Measurements from ENCODE around the gene HMGCS1. TPM values are rescaled to one million over a fixed set of nuclear protein-coding genes. Genes with fewer than 3 reads are reported as not detected.

Gene HMGCS1
- total RNA-seq, 2 donors from 2014 or later: 6.3 to 17.5 TPM

GRCh38 chr5:43281840-43282658, 31.2 kb downstream of the HMGCS1 start:
- no peaks in the 10 kb centered on the region for H3K9me3 ChIP-seq
- DNase-seq (ENCODE audit: low spot score): no peak
- no peak for TF ChIP-seq CTCF (IDR thresholded peaks at IDR 0.05)
- no peaks in the 10 kb centered on the region for H3K4me1 ChIP-seq
- H3K36me3 ChIP-seq: no peaks in the 10 kb centered on the region
- no peaks in the 10 kb centered on the region for H3K27me3 ChIP-seq
- H3K27ac ChIP-seq: no peak overlapping the region
- no peak overlapping the region for H3K4me3 ChIP-seq

DNA sequence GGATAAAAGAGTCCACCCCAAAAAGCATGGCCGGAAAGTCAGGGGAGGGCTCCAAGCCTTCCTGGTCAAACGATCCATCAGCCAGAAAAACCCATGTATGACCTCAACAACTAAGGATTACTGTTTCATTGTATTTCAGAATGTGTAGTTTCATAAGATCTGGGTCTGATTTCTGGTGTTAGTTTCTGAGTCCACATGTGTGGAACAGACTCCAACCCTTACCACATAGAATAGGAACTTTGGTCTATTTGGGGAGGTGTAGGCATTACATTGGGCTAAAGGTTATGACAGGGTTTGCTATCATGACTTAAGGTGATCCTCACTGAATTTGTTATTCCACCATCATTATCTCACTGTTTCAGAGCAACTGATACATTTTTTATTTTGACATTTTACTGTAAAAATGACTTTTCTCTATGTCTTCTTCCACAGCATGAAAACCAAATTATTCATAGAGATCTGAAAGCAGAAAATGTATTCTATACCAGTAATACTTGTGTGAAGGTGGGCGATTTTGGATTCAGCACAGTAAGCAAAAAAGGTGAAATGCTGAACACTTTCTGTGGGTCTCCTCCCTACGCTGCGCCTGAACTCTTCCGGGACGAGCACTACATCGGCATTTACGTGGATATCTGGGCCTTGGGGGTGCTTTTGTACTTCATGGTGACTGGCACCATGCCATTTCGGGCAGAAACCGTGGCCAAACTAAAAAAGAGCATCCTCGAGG, 33.5 kb downstream of the HMGCS1 start:
- no peaks in the 10 kb centered on the region for H3K36me3 ChIP-seq

DNA sequence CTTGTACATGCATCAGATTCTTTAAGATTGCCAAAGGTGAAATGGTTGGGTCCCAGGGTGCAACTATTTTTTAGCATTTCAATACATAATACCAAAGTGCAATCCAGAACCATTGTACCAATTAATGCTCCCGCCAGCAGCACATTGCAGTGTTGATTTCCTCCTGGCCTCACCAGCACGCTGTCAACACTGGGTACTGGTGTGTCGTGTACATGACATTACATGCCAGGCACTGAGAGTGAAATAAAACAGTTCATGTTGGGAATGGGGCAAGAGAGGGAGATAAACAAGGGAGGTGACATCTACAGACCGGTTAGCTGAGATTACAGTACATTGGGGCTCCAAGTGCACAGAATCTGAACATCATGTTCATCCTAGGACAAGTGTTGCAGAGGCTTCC, 37.8 kb downstream of the HMGCS1 start:
- no peak for TF ChIP-seq CTCF (IDR thresholded peaks at IDR 0.05)
- H3K27me3 ChIP-seq: no peaks in the 10 kb centered on the region
- H3K4me1 ChIP-seq: no peaks in the 10 kb centered on the region
- no peak for DNase-seq (ENCODE audit: low spot score)
- no peaks in the 10 kb centered on the region for H3K36me3 ChIP-seq
- peaks cover 0 to 3% of the 10 kb centered on the region in 2 donors for H3K9me3 ChIP-seq
- H3K27ac ChIP-seq: no peak overlapping the region
- H3K4me3 ChIP-seq: no peak overlapping the region

More for the DNA sequence above, 33.5 kb downstream of the HMGCS1 start:
- Histone ChIP-seq H3K4me1 (no peaks in the 10 kb centered on the region), H3K27me3 (no peaks in the 10 kb centered on the region), H3K9me3 (no peaks in the 10 kb centered on the region), H3K4me3 (no peak overlapping the region), H3K27ac (no peak overlapping the region)
- DNase-seq (ENCODE audit: low spot score): no peak
- no peak for TF ChIP-seq CTCF (IDR thresholded peaks at IDR 0.05)

- Histone ChIP-seq H3K27ac (no peak overlapping the region), H3K9me3 (peaks cover 0 to 11% of the 10 kb centered on the region in 2 donors), H3K4me1 (no peaks in the 10 kb centered on the region), H3K4me3 (no peak overlapping the region), H3K27me3 (no peaks in the 10 kb centered on the region), H3K36me3 (no peaks in the 10 kb centered on the region)
- no peak for TF ChIP-seq CTCF (IDR thresholded peaks at IDR 0.05)
- DNase-seq (ENCODE audit: low spot score): no peak
These were observed 38.6 kb downstream of the HMGCS1 start for GRCh38 chr5:43274435-43275114.

DNA sequence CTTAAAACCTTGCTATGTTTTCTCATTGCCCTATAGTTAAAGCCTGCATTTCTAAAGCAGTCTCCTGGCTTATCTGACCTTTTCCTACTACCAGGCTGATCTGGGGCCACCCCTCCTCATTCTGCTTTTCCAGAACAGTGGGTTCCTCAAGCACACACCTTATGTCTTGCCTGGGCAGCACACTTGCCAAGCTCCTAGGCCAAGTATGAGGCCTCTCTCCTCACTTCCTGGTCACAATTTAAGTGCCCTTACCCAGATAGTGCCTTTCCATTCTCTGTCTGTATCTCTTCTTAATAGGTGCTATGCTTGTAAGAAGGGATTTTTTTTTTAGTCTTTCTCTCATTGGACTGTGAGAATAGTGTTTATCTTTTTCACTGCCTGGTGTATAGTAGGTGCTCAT, 39.7 kb downstream of the HMGCS1 start:
- no peak for DNase-seq (ENCODE audit: low spot score)
- peaks cover 0 to 16% of the 10 kb centered on the region in 2 donors for H3K9me3 ChIP-seq

More for the DNA sequence above, 39.7 kb downstream of the HMGCS1 start:
- Histone ChIP-seq H3K4me1 (no peaks in the 10 kb centered on the region), H3K27me3 (no peaks in the 10 kb centered on the region), H3K36me3 (no peaks in the 10 kb centered on the region), H3K27ac (no peak overlapping the region), H3K4me3 (no peak overlapping the region)
- no peak for TF ChIP-seq CTCF (IDR thresholded peaks at IDR 0.05)
